OCI-LY3 (cell line): ENCODE measurements around the gene CMSS1.

Source experiments
- EZH2phosphoT487 ChIP-seq: fragments of 200-600 bp; shearing (Covaris generic); IDR thresholded peaks from 2 replicates; pipeline ENCODE4 v1.6.1; 2018; ENCODE audit warnings: antibody characterized with exemption, mixed run types, low read depth
- TF ChIP-seq, protein P1 (sequence below): fragments of 200-600, 300-600 bp; sonication (generic); IDR thresholded peaks from 2 replicates; pipeline ENCODE4 v1.5.1; 2014; ENCODE audit warnings: antibody characterized with exemption, low read length, low read depth

DNA sequence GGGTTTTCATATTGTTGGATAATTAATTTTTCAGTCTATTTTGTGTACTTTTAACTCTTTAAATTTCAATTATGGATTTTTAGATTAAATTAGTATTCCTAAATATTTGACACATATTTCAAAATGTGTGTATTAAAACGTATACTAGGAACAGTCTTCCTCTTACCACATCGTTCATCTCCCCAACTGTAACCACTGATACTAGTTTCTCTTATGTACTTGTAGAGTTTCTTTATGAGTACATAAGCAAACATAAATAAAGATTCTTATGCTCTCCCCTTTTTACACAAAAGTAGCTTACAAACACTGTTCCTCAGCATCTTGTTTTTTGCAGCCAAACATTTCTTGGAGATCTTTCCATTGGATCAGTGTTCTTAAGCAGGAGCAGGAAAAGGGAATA lies 45.9 kb downstream of the CMSS1 start:
- TF ChIP-seq, protein P1, sequence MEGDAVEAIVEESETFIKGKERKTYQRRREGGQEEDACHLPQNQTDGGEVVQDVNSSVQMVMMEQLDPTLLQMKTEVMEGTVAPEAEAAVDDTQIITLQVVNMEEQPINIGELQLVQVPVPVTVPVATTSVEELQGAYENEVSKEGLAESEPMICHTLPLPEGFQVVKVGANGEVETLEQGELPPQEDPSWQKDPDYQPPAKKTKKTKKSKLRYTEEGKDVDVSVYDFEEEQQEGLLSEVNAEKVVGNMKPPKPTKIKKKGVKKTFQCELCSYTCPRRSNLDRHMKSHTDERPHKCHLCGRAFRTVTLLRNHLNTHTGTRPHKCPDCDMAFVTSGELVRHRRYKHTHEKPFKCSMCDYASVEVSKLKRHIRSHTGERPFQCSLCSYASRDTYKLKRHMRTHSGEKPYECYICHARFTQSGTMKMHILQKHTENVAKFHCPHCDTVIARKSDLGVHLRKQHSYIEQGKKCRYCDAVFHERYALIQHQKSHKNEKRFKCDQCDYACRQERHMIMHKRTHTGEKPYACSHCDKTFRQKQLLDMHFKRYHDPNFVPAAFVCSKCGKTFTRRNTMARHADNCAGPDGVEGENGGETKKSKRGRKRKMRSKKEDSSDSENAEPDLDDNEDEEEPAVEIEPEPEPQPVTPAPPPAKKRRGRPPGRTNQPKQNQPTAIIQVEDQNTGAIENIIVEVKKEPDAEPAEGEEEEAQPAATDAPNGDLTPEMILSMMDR: no peak
- TF ChIP-seq EZH2phosphoT487: no peak
